Urinary bladder (tissue), 4 donors: ENCODE measurements around the gene LOXL4. TPM values are rescaled to one million over a fixed set of nuclear protein-coding genes. Genes with fewer than 3 reads are reported as not detected.

Source experiments
- DNase-seq: peaks from one replicate; pipeline ENCODE4 v3.0.0-alpha.2; 2015; ENCODE audit errors: extremely low spot score
- H3K27ac ChIP-seq: one replicate; pipeline ENCODE4 v1.5.1; 2013; ENCODE audit warnings: low read depth, mild to moderate bottlenecking, moderate library complexity
- H3K36me3 ChIP-seq: one replicate; pipeline ENCODE4 v1.6.1; 2013; ENCODE audit warnings: mild to moderate bottlenecking, moderate library complexity; ENCODE audit not compliant: insufficient read depth
- H3K4me1 ChIP-seq: one replicate; pipeline ENCODE4 v1.6.1; 2013; ENCODE audit warnings: mild to moderate bottlenecking, moderate library complexity; ENCODE audit not compliant: insufficient read depth
- H3K4me3 ChIP-seq: one replicate; pipeline ENCODE4 v1.5.1; 2013; ENCODE audit warnings: low read depth, low read length
- WGBS: extraction: QIAGEN DNeasy Blood & Tissue Kit; methylation state at CpG from one replicate; pipeline ENCODE4 v1.1.7; 2013; 5-methylcytosine and 5-hydroxymethylcytosine counted together
- polyA plus RNA-seq: library from polyadenylated mRNA; stranded (reverse); fragments of 200-250 nt; gene quantifications from one replicate; pipeline ENCODE4 v1.2.3, GENCODE V29; 2013
- total RNA-seq: library from RNA; depleted of rRNA; stranded (reverse); fragments of >200 nt; gene quantifications from one replicate; pipeline ENCODE4 v1.2.3, GENCODE V29; 2014
- donor health status: healthy with polysubstance abuse.
- donor health status: healthy.

The LOXL4 gene
- total and polyA plus RNA-seq, 2 donors = 6.6 to 8.8 TPM

GRCh38 chr10:98285416-98285815 is 17.4 kb upstream of the LOXL4 start:
- Histone ChIP-seq H3K36me3 (no peaks in the 10 kb centered on the region), H3K4me1 (no peaks in the 10 kb centered on the region), H3K27ac (no peak overlapping the region), H3K4me3 (no peak overlapping the region)
- WGBS = 51% methylated on average over 2 of the region's 2 CpGs
- no peak for DNase-seq

- no peak for DNase-seq
- 78% methylated on average over 3 of the region's 3 CpGs for WGBS
- Histone ChIP-seq H3K36me3 (no peaks in the 10 kb centered on the region), H3K27ac (no peak overlapping the region), H3K4me3 (no peak overlapping the region), H3K4me1 (no peaks in the 10 kb centered on the region)
These were observed 8.3 kb upstream of the LOXL4 start for GRCh38 chr10:98276311-98276710.

GRCh38 chr10:98274562-98274961 is 6.6 kb upstream of the LOXL4 start:
- Histone ChIP-seq H3K4me1 (no peaks in the 10 kb centered on the region), H3K27ac (no peak overlapping the region), H3K4me3 (no peak overlapping the region), H3K36me3 (no peaks in the 10 kb centered on the region)
- WGBS = 71% methylated on average over 3 of the region's 3 CpGs
- DNase-seq = no peak

GRCh38 chr10:98273057-98273850 is 5.3 kb upstream of the LOXL4 start:
- Histone ChIP-seq H3K4me1 (no peaks in the 10 kb centered on the region), H3K27ac (no peak overlapping the region), H3K4me3 (no peak overlapping the region), H3K36me3 (no peaks in the 10 kb centered on the region)
- WGBS = 75% methylated on average over 9 of the region's 9 CpGs
- no peak for DNase-seq

GRCh38 chr10:98272656-98273055 is 4.7 kb upstream of the LOXL4 start:
- WGBS = 76% methylated on average over 10 of the region's 10 CpGs
- Histone ChIP-seq H3K36me3 (no peaks in the 10 kb centered on the region), H3K4me1 (no peaks in the 10 kb centered on the region), H3K4me3 (no peak overlapping the region), H3K27ac (no peak overlapping the region)
- no peak for DNase-seq

- 86% methylated on average over 8 of the region's 8 CpGs for WGBS
- Histone ChIP-seq H3K4me3 (no peak overlapping the region), H3K27ac (no peak overlapping the region), H3K4me1 (no peaks in the 10 kb centered on the region), H3K36me3 (no peaks in the 10 kb centered on the region)
- DNase-seq = no peak
These were observed 4.3 kb upstream of the LOXL4 start for GRCh38 chr10:98272245-98272644.

GRCh38 chr10:98270786-98271185 is 2.8 kb upstream of the LOXL4 start:
- WGBS = 80% methylated on average over 2 of the region's 2 CpGs
- DNase-seq = no peak
- Histone ChIP-seq H3K36me3 (no peaks in the 10 kb centered on the region), H3K4me3 (no peak overlapping the region), H3K4me1 (no peaks in the 10 kb centered on the region), H3K27ac (no peak overlapping the region)

GRCh38 chr10:98270073-98270740 is 2.2 kb upstream of the LOXL4 start:
- no peak for DNase-seq
- Histone ChIP-seq H3K4me1 (no peaks in the 10 kb centered on the region), H3K27ac (no peak overlapping the region), H3K36me3 (no peaks in the 10 kb centered on the region), H3K4me3 (no peak overlapping the region)
- 55% methylated on average over 10 of the region's 10 CpGs for WGBS

- Histone ChIP-seq H3K4me1 (no peaks in the 10 kb centered on the region), H3K27ac (no peak overlapping the region), H3K36me3 (no peaks in the 10 kb centered on the region), H3K4me3 (no peak overlapping the region)
- no peak for DNase-seq
- WGBS = 16% methylated on average over 8 of the region's 8 CpGs
These were observed 1.5 kb upstream of the LOXL4 start for GRCh38 chr10:98269435-98269912.

- no peak for DNase-seq
- H3K4me3 ChIP-seq = peak overlapping the region; percentile 58
- H3K27ac ChIP-seq = no peak overlapping the region
- H3K36me3 ChIP-seq = no peaks in the 10 kb centered on the region
- no peaks in the 10 kb centered on the region for H3K4me1 ChIP-seq
- 16% methylated on average over 17 of the region's 17 CpGs for WGBS
These were observed 869 bp upstream of the LOXL4 start for GRCh38 chr10:98268694-98269431.

- H3K4me1 ChIP-seq = no peaks in the 10 kb centered on the region
- 55% methylated on average over 22 of the region's 22 CpGs for WGBS
- peak overlapping the region; percentile 58 for H3K4me3 ChIP-seq
- no peaks in the 10 kb centered on the region for H3K36me3 ChIP-seq
- no peak overlapping the region for H3K27ac ChIP-seq
- no peak for DNase-seq
These were observed 713 bp downstream of the LOXL4 start for GRCh38 chr10:98267069-98267893.

GRCh38 chr10:98266647-98267046 is 1.3 kb downstream of the LOXL4 start:
- Histone ChIP-seq H3K27ac (no peak overlapping the region), H3K36me3 (no peaks in the 10 kb centered on the region), H3K4me3 (no peak overlapping the region), H3K4me1 (no peaks in the 10 kb centered on the region)
- WGBS = 98% methylated on average over 5 of the region's 5 CpGs
- DNase-seq = no peak
